Effector memory CD8-positive, alpha-beta T cell (primary cell): ENCODE measurements around the gene PEX11A.

Experiments used
- ATAC-seq: fragments of 150-1000 bp; cut with Tn5 transposase; replicated peaks from 2 replicates; pipeline ENCODE4 v1.10.0; 2021; ENCODE audit warnings: mild to moderate bottlenecking, moderate library complexity
- DNase-seq, 3 experiments: peaks; one replicate each; pipeline ENCODE4 v3.0.0; 2021
- H3K27ac Mint-ChIP-seq, 2 donors: one replicate each; pipeline ENCODE4 v1.8.0; 2022; ENCODE audit warnings: mild to moderate bottlenecking in 2 of 2, mixed read lengths in 2 of 2, moderate library complexity in 2 of 2
- H3K27me3 Mint-ChIP-seq, 2 donors: one replicate each; pipeline ENCODE4 v1.8.0; 2022; ENCODE audit warnings: mixed read lengths in 2 of 2
- H3K36me3 Mint-ChIP-seq: one replicate; pipeline ENCODE4 v1.8.0; 2022; ENCODE audit warnings: mild to moderate bottlenecking, moderate library complexity, mixed read lengths; ENCODE audit not compliant: insufficient read depth
- H3K4me1 Mint-ChIP-seq, 2 donors: one replicate each; pipeline ENCODE4 v1.8.0; 2022; ENCODE audit warnings: low read depth in 2 of 2, mixed read lengths in 2 of 2
- H3K4me3 Mint-ChIP-seq, 2 donors: one replicate each; pipeline ENCODE4 v1.8.0; 2022; ENCODE audit warnings: mild to moderate bottlenecking in 2 of 2, mixed read lengths in 2 of 2, moderate library complexity in 2 of 2
- H3K9me3 Mint-ChIP-seq, 2 donors: one replicate each; pipeline ENCODE4 v1.8.0; 2022; ENCODE audit warnings: mixed read lengths in 2 of 2

Gene PEX11A

GRCh38 chr15:89670971-89671560, 19.5 kb downstream of the PEX11A start:
- Mint-ChIP-seq H3K4me1 (no peaks in the 10 kb centered on the region), H3K27ac (no peak overlapping the region), H3K4me3 (no peak overlapping the region), H3K27me3 (peaks cover 4 to 36% of the 10 kb centered on the region in 2 donors), H3K36me3 (no peaks in the 10 kb centered on the region), H3K9me3 (no peaks in the 10 kb centered on the region)
- DNase-seq: no peak
- ATAC-seq: no peak

DNA sequence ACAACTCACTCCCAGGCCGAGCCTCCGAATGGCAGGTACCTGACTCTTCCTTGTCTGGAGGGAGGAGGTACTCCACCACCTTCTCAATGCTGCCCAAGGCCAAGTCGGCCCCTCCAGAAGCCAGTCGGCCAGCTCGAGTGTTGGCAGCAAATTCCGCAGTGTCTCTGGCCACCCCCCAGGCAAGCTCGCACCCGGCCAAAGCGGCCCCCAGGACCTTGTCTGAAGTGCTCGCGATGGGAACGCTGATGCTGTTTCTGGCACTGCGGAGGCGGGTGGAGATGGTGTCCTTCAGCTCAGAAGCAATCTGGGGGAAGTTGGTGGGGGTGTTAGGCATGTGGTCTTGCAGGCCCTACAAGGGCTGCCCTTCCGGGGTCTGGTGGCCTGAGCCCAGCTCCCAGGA, 20.6 kb downstream of the PEX11A start:
- Mint-ChIP-seq H3K4me3 (no peak overlapping the region), H3K9me3 (no peaks in the 10 kb centered on the region), H3K36me3 (no peaks in the 10 kb centered on the region), H3K27ac (no peak overlapping the region), H3K4me1 (peaks cover 0 to 2% of the 10 kb centered on the region in 2 donors), H3K27me3 (peaks cover 7 to 40% of the 10 kb centered on the region in 2 donors)
- DNase-seq (no peak), ATAC-seq (no peak)

DNA sequence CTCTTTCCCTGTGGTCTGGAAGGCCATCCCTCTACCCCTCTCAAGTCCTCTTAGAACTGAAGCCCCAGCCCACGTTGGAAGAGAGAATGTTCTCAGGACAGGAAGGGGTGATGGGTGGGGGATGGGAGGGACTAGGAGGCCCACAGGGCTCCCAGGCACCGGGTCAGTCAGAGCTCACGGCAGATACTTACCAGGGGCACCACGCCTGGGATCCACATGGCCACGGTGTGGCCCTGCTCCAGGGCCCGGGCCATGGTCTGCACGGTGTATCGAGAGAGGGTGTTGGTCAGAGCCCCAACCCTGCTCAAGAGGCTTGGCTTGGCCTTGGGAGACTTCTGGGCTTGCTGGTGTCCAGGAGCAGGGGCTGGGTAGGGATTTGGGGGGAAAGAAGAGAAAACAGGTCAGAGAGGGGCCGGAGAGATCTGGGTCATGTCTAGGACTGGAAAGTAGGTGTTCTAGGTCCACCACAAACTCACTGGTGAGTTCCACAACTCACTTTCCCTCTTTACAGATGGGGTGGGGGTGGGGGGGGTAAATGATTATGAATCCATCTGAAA, 21.2 kb downstream of the PEX11A start:
- Mint-ChIP-seq H3K36me3 (no peaks in the 10 kb centered on the region), H3K27ac (no peak overlapping the region), H3K4me1 (peaks cover 0 to 5% of the 10 kb centered on the region in 2 donors), H3K27me3 (peaks cover 12 to 46% of the 10 kb centered on the region in 2 donors), H3K4me3 (no peak overlapping the region), H3K9me3 (no peaks in the 10 kb centered on the region)
- ATAC-seq (no peak), DNase-seq (no peak)

DNA sequence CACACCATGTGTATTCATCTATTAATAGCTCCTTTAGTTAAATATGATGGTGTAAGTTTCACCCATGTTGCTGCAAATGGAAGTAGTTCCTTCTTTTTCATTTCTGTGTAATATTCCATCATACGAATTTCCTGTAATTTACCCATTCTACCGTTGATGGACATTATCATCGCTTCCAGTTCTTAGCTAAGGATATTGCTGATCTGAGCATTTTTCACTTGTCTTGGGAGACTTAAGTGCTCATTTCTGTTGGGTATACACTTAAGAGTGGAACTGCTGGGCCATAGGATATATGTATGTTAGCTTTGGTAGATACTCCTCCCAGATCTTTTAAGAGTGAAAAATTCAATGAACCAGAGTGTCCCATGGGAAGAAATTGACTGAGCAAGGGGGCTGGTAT, 22.4 kb downstream of the PEX11A start:
- no peaks in the 10 kb centered on the region for H3K36me3 Mint-ChIP-seq
- H3K27me3 Mint-ChIP-seq: peaks cover 14 to 49% of the 10 kb centered on the region in 2 donors
- no peaks in the 10 kb centered on the region for H3K9me3 Mint-ChIP-seq
- H3K4me3 Mint-ChIP-seq: no peak overlapping the region
- DNase-seq: no peak
- H3K4me1 Mint-ChIP-seq: peaks cover 0 to 5% of the 10 kb centered on the region in 2 donors
- ATAC-seq: no peak
- no peak overlapping the region for H3K27ac Mint-ChIP-seq

DNA sequence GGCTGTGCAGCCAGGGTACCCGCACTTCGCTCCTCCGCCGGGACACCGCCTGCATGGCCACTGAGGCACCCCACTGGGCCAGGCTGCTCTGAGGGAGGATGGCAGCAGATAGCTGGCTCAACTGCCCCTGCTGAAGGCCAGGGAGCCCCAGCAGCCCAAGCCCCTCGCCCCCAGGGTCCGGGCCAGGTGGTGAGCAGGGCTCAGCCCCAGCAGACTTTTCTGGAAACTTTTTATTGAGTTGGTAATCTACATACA, 22.9 kb downstream of the PEX11A start:
- no peak overlapping the region for H3K4me3 Mint-ChIP-seq
- peaks cover 0 to 5% of the 10 kb centered on the region in 2 donors for H3K4me1 Mint-ChIP-seq
- H3K36me3 Mint-ChIP-seq: no peaks in the 10 kb centered on the region
- ATAC-seq: no peak
- DNase-seq: no peak
- H3K9me3 Mint-ChIP-seq: no peaks in the 10 kb centered on the region
- peaks cover 19 to 55% of the 10 kb centered on the region in 2 donors for H3K27me3 Mint-ChIP-seq
- no peak overlapping the region for H3K27ac Mint-ChIP-seq

DNA sequence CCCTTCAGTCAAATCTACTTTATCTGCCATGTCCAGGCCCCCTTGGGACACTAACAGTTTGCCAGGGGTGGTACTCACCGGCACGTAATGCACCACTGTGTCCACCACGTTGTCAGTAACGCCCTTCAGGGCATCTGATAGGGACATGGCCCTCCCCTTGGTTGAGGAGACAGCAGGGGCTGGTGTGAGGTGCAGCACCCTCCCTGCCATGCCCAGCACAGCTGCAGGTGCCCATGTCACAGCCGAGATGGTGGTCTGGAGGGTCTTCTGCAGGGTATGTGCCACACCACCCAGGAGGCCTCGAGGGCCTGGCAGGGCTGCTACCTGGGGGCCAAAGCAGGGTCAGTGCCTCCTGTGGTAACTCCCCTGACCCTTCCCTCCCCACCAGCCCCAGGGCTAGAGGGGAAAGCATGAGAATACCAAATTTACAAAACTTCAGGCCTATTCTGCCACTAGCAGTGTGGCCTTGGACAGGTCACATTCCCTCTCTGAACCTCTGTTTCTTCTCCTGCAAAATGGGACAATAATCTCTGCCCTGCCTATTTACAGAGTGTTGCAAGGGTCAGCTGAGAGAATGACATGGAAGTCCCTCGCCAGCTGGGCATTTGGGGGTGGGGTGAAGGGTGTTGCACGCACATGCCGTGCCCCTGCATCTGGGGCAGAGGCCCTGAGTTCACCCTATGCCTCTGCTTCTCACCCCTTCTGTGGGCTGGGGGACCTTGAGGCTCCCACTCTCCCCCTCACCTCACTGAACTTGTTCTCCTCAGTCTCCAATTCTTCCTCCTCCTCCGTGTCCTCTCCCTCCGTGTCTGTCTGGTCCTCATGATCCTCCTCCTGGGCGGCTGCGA, 23.5 kb downstream of the PEX11A start:
- no peak overlapping the region for H3K4me3 Mint-ChIP-seq

GRCh38 chr15:89666184-89666857, 24.2 kb downstream of the PEX11A start:
- H3K4me3 Mint-ChIP-seq: peak overlapping the region in 1 of 2 donors; percentile 37
- H3K36me3 Mint-ChIP-seq: no peaks in the 10 kb centered on the region
- DNase-seq (no peak), ATAC-seq (no peak)
- peaks cover 24 to 63% of the 10 kb centered on the region in 2 donors for H3K27me3 Mint-ChIP-seq
- peaks cover 0 to 5% of the 10 kb centered on the region in 2 donors for H3K4me1 Mint-ChIP-seq
- no peak overlapping the region for H3K27ac Mint-ChIP-seq
- H3K9me3 Mint-ChIP-seq: no peaks in the 10 kb centered on the region

More for the DNA sequence above, 23.5 kb downstream of the PEX11A start:
- ATAC-seq (no peak), DNase-seq (no peak)
- no peaks in the 10 kb centered on the region for H3K9me3 Mint-ChIP-seq
- H3K27me3 Mint-ChIP-seq: peaks cover 24 to 60% of the 10 kb centered on the region in 2 donors
- no peaks in the 10 kb centered on the region for H3K36me3 Mint-ChIP-seq
- H3K27ac Mint-ChIP-seq: no peak overlapping the region
- peaks cover 0 to 5% of the 10 kb centered on the region in 2 donors for H3K4me1 Mint-ChIP-seq

DNA sequence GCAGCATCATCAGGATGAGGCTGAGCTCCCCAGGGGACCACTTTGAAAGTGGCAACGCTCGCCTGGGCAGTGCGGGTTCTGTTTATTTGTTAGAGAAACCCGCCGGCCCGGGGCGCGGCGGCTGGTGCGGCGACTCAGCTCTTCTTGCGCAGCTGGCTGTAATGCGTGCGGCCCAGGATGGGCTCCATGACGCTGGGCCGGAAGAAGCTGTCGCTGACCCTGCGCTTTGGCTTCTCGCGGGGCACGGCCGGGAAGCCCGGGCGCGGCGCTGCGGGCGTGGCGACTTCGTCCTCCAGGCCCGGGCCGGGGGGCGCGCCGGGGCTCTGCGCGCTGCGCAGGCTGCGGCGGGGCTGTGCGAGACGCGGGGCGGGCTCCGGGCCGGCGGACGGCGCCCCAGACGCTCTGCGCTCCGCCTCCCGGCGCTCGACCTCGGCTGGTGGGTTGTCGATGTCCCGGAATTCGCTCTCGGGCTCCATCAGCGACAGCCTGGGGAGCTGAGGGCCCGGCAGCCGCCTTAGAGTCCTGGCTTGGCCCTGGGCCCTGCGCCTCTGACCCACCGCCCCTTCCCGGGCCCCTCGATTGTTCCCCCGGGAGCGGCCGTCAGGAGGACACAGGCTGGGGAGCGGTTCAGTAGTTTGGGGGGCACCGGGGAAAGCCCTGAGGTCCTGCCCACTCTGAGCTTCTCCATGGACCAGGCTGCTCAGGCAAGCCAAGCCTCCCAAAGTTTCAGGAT, 24.9 kb downstream of the PEX11A start:
- H3K9me3 Mint-ChIP-seq: no peaks in the 10 kb centered on the region
- H3K27me3 Mint-ChIP-seq: peaks cover 27 to 69% of the 10 kb centered on the region in 2 donors
- H3K4me3 Mint-ChIP-seq: peak overlapping the region in 1 of 2 donors; percentile 37
- H3K36me3 Mint-ChIP-seq: no peaks in the 10 kb centered on the region
- H3K4me1 Mint-ChIP-seq: peaks cover 0 to 5% of the 10 kb centered on the region in 2 donors
- H3K27ac Mint-ChIP-seq: no peak overlapping the region
- ATAC-seq (no peak), DNase-seq (no peak)

GRCh38 chr15:89664441-89665350, 25.9 kb downstream of the PEX11A start:
- H3K4me3 Mint-ChIP-seq: peak overlapping the region; percentile 33 to 58
- ATAC-seq (no peak), DNase-seq (no peak)
- peaks cover 0 to 5% of the 10 kb centered on the region in 2 donors for H3K4me1 Mint-ChIP-seq
- peaks cover 33 to 77% of the 10 kb centered on the region in 2 donors for H3K27me3 Mint-ChIP-seq
- H3K27ac Mint-ChIP-seq: no peak overlapping the region
- no peaks in the 10 kb centered on the region for H3K36me3 Mint-ChIP-seq
- H3K9me3 Mint-ChIP-seq: no peaks in the 10 kb centered on the region

GRCh38 chr15:89662893-89663626, 27.5 kb downstream of the PEX11A start:
- ATAC-seq (no peak), DNase-seq (no peak)
- H3K27ac Mint-ChIP-seq: no peak overlapping the region
- H3K36me3 Mint-ChIP-seq: no peaks in the 10 kb centered on the region
- no peak overlapping the region for H3K4me3 Mint-ChIP-seq
- peaks cover 0 to 5% of the 10 kb centered on the region in 2 donors for H3K4me1 Mint-ChIP-seq
- peaks cover 39 to 73% of the 10 kb centered on the region in 2 donors for H3K27me3 Mint-ChIP-seq
- H3K9me3 Mint-ChIP-seq: no peaks in the 10 kb centered on the region

DNA sequence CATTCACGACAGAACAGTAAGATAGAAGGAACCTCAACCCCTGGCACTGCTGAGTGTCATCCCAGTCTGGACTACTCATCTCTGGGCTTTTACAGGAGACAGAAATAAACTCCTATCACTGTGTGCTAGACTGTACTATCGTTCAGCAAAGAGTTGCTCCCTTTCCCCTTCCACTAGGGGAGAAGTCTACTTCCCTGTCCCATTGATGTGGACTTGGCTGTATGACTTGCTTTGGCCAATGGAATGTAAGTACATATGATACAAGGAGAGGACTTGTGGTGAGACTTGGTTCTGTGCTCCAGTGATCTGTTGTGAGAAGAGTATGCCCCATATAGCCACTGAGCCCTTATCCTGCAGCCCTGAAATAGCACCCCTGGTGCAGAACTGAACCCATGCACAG, 30.0 kb downstream of the PEX11A start:
- H3K4me1 Mint-ChIP-seq: peaks cover 0 to 8% of the 10 kb centered on the region in 2 donors
- ATAC-seq (no peak), DNase-seq (no peak)
- no peaks in the 10 kb centered on the region for H3K36me3 Mint-ChIP-seq
- no peaks in the 10 kb centered on the region for H3K9me3 Mint-ChIP-seq
- H3K4me3 Mint-ChIP-seq: no peak overlapping the region
- peaks cover 49 to 75% of the 10 kb centered on the region in 2 donors for H3K27me3 Mint-ChIP-seq
- no peak overlapping the region for H3K27ac Mint-ChIP-seq

- H3K9me3 Mint-ChIP-seq: no peaks in the 10 kb centered on the region
- no peaks in the 10 kb centered on the region for H3K36me3 Mint-ChIP-seq
- no peak overlapping the region for H3K27ac Mint-ChIP-seq
- no peak for ATAC-seq
- H3K4me3 Mint-ChIP-seq: no peak overlapping the region
- H3K4me1 Mint-ChIP-seq: peaks cover 5 to 10% of the 10 kb centered on the region in 2 donors
- peaks cover 49 to 78% of the 10 kb centered on the region in 2 donors for H3K27me3 Mint-ChIP-seq
- no peak for DNase-seq
Measured at GRCh38 chr15:89659295-89659694, 31.3 kb downstream of the PEX11A start.
